Thoracic aorta (tissue), 2 donors: ENCODE data around the gene ERP44. TPM values are rescaled to one million over a fixed set of nuclear protein-coding genes. Genes with fewer than 3 reads are reported as not detected.

ENCODE experiments used
- ATAC-seq: fragments of 150-250 bp; one replicate; pipeline ENCODE4 v1.8.0; 2017; ENCODE audit warnings: low read depth; ENCODE audit not compliant: insufficient number of reproducible peaks, low FRiP score
- DNase-seq: peaks from one replicate; pipeline ENCODE4 v3.0.0-alpha.2; 2020; ENCODE audit warnings: low spot score
- H3K27ac ChIP-seq, 2 donors: fragments of 200-600 bp; sonication (generic); 1 replicate in 1 of 2; 2 replicates in 1 of 2; pipeline ENCODE4 v1.5.1; 2016; ENCODE audit warnings: mild to moderate bottlenecking in 2 of 2, moderate library complexity in 2 of 2
- H3K27me3 ChIP-seq: fragments of 200-600 bp; sonication (generic); replicated peaks from 2 replicates; pipeline ENCODE4 v1.6.0; 2016; ENCODE audit warnings: mild to moderate bottlenecking; ENCODE audit not compliant: insufficient read depth
- H3K36me3 ChIP-seq: fragments of 200-600 bp; sonication (generic); one replicate; pipeline ENCODE4 v1.5.1; 2016
- H3K4me1 ChIP-seq, 2 donors: fragments of 200-600 bp; sonication (generic); 1 replicate in 1 of 2; 2 replicates in 1 of 2; pipeline versions ENCODE4 v1.5.1 to v1.6.0; 2016; ENCODE audit warnings: low read depth in 2 of 2, mild to moderate bottlenecking in 1 of 2; ENCODE audit not compliant: control insufficient read depth in 1 of 2
- H3K4me3 ChIP-seq: fragments of 200-600 bp; sonication (generic); 2 replicates; pipeline ENCODE4 v1.5.1; 2016; ENCODE audit warnings: mild to moderate bottlenecking
- H3K9me3 ChIP-seq: fragments of 200-600 bp; sonication (generic); 2 replicates; pipeline ENCODE4 v1.5.1; 2016
- CTCF ChIP-seq: fragments of 200-600 bp; sonication (generic); IDR thresholded peaks from one replicate; pipeline ENCODE4 v1.5.1; 2019; ENCODE audit warnings: antibody characterized with exemption
- total RNA-seq, 2 donors: library from RNA; depleted of rRNA; stranded (reverse); fragments of >200 nt; gene quantifications; one replicate each; pipeline versions ENCODE4 v1.1.0 to v1.2.3, GENCODE V29; 2016

Gene ERP44
- total RNA-seq, 2 donors from 2014 or later, result 13.8 to 17.6 TPM

- H3K27ac ChIP-seq, result no peak overlapping the region
- ATAC-seq, result no peak
- peaks cover 3% of the 10 kb centered on the region for H3K9me3 ChIP-seq
- no peak overlapping the region for H3K4me3 ChIP-seq
- H3K4me1 ChIP-seq, result no peaks in the 10 kb centered on the region
- no peak for TF ChIP-seq CTCF
- DNase-seq, result no peak
- no peaks in the 10 kb centered on the region for H3K27me3 ChIP-seq
- H3K36me3 ChIP-seq, result peaks cover 4% of the 10 kb centered on the region
These were observed 112.2 kb downstream of the ERP44 start for GRCh38 chr9:99986642-99987041.

GRCh38 chr9:99980598-99980997 is 118.2 kb downstream of the ERP44 start:
- H3K27me3 ChIP-seq, result no peaks in the 10 kb centered on the region
- no peak overlapping the region for H3K27ac ChIP-seq
- H3K4me3 ChIP-seq, result no peak overlapping the region
- no peaks in the 10 kb centered on the region for H3K9me3 ChIP-seq
- H3K36me3 ChIP-seq, result peaks cover 8% of the 10 kb centered on the region
- TF ChIP-seq CTCF, result no peak
- ATAC-seq, result no peak
- DNase-seq, result no peak
- no peaks in the 10 kb centered on the region for H3K4me1 ChIP-seq

GRCh38 chr9:99978221-99978620 is 120.6 kb downstream of the ERP44 start:
- H3K27ac ChIP-seq, result no peak overlapping the region
- ATAC-seq (no peak), DNase-seq (no peak)
- H3K36me3 ChIP-seq, result peaks cover 8% of the 10 kb centered on the region
- no peaks in the 10 kb centered on the region for H3K9me3 ChIP-seq
- H3K4me3 ChIP-seq, result no peak overlapping the region
- H3K4me1 ChIP-seq, result no peaks in the 10 kb centered on the region
- no peaks in the 10 kb centered on the region for H3K27me3 ChIP-seq
- no peak for TF ChIP-seq CTCF

GRCh38 chr9:99977033-99977792 is 121.6 kb downstream of the ERP44 start:
- no peak for ATAC-seq
- H3K27me3 ChIP-seq, result no peaks in the 10 kb centered on the region
- H3K27ac ChIP-seq, result no peak overlapping the region

GRCh38 chr9:99973455-99973854 is 125.3 kb downstream of the ERP44 start:
- ATAC-seq, result no peak
- no peak overlapping the region for H3K27ac ChIP-seq

More at GRCh38 chr9:99977033-99977792, 121.6 kb downstream of the ERP44 start:
- peaks cover 8% of the 10 kb centered on the region for H3K36me3 ChIP-seq
- no peak for DNase-seq
- H3K9me3 ChIP-seq, result no peaks in the 10 kb centered on the region
- no peak overlapping the region for H3K4me3 ChIP-seq
- no peaks in the 10 kb centered on the region for H3K4me1 ChIP-seq
- TF ChIP-seq CTCF, result no peak

More at GRCh38 chr9:99973455-99973854, 125.3 kb downstream of the ERP44 start:
- DNase-seq, result no peak
- no peaks in the 10 kb centered on the region for H3K4me1 ChIP-seq
- H3K36me3 ChIP-seq, result peaks cover 3% of the 10 kb centered on the region
- H3K4me3 ChIP-seq, result no peak overlapping the region
- no peaks in the 10 kb centered on the region for H3K9me3 ChIP-seq
- no peaks in the 10 kb centered on the region for H3K27me3 ChIP-seq
- no peak for TF ChIP-seq CTCF
